Sigmoid colon (tissue), 3 donors: ENCODE measurements around the gene GRIK1.

ENCODE experiments used
- CTCF ChIP-seq, 4 experiments: fragments of 450-650 bp in 3 of 4; fragments of 200-600 bp in 1 of 4; IDR thresholded peaks; one replicate each; pipeline ENCODE4 v1.5.1; 2016 to 2019; ENCODE audit warnings: antibody characterized with exemption in 4 of 4, mild to moderate bottlenecking in 3 of 4, moderate library complexity in 2 of 4
- POLR2A ChIP-seq, 2 donors: fragments of 450-650 bp; IDR thresholded peaks; one replicate each; pipeline ENCODE4 v1.6.1; 2016; ENCODE audit warnings: antibody characterized with exemption in 2 of 2, mild to moderate bottlenecking in 2 of 2, moderate library complexity in 2 of 2

GRCh38 chr21:29749223-29749622 is 190.6 kb downstream of the GRIK1 start:
- TF ChIP-seq POLR2A (IDR thresholded peaks at IDR 0.05) = no peak
- TF ChIP-seq CTCF (IDR thresholded peaks at IDR 0.05) = no peak
